GM21786 (cell line): ENCODE measurements around the gene CCL28.
"Not testable (repeated sequence)": the region's sequence is repeated elsewhere in the genome, so short reads cannot be mapped to it uniquely, and the experiment has no call there.

ENCODE experiments used
- ATAC-seq: cut with Tn5 transposase; IDR thresholded peaks from one replicate; pipeline ENCODE4 v1.9.1; 2021; ENCODE audit not compliant: unreplicated experiment

Gene CCL28

GRCh38 chr5:43411495-43411894 lies 696 bp downstream of the CCL28 start:
- ATAC-seq: no peak

GRCh38 chr5:43410414-43410813 lies 1.8 kb downstream of the CCL28 start:
- no peak for ATAC-seq

GRCh38 chr5:43409809-43410271 lies 2.4 kb downstream of the CCL28 start:
- no peak for ATAC-seq

- ATAC-seq: not testable (repeated sequence)
These were observed 9.6 kb downstream of the CCL28 start for GRCh38 chr5:43402524-43403066.

GRCh38 chr5:43401827-43402226 lies 10.4 kb downstream of the CCL28 start:
- no peak for ATAC-seq

- no peak for ATAC-seq
These were observed 12.1 kb downstream of the CCL28 start for GRCh38 chr5:43400082-43400481.

GRCh38 chr5:43396762-43397304 lies 15.4 kb downstream of the CCL28 start:
- peak; percentile 98 for ATAC-seq

- no peak for ATAC-seq
These were observed 21.7 kb downstream of the CCL28 start for GRCh38 chr5:43390471-43390870.

- peak; percentile 56 for ATAC-seq
These were observed 22.4 kb downstream of the CCL28 start for GRCh38 chr5:43389679-43390329.

- peak; percentile 52 for ATAC-seq
These were observed 25.2 kb downstream of the CCL28 start for GRCh38 chr5:43386960-43387362.

GRCh38 chr5:43376496-43377140 lies 35.6 kb downstream of the CCL28 start:
- ATAC-seq: no peak

GRCh38 chr5:43371821-43372220 lies 40.4 kb downstream of the CCL28 start:
- no peak for ATAC-seq

GRCh38 chr5:43370352-43370751 lies 41.8 kb downstream of the CCL28 start:
- ATAC-seq: no peak

- ATAC-seq: no peak
These were observed 42.5 kb downstream of the CCL28 start for GRCh38 chr5:43369651-43370050.

- no peak for ATAC-seq
These were observed 44.1 kb downstream of the CCL28 start for GRCh38 chr5:43367909-43368669.

- no peak for ATAC-seq
These were observed 44.7 kb downstream of the CCL28 start for GRCh38 chr5:43367453-43367852.

GRCh38 chr5:43366680-43367246 lies 45.4 kb downstream of the CCL28 start:
- not testable (repeated sequence) for ATAC-seq

GRCh38 chr5:43365155-43365554 lies 47.0 kb downstream of the CCL28 start:
- not testable (repeated sequence) for ATAC-seq

GRCh38 chr5:43363445-43364152 lies 48.6 kb downstream of the CCL28 start:
- no peak for ATAC-seq

GRCh38 chr5:43362725-43363435 lies 49.3 kb downstream of the CCL28 start:
- ATAC-seq: no peak
